ENCODE measurements around the gene JPH2.

JPH2 gene

DNA sequence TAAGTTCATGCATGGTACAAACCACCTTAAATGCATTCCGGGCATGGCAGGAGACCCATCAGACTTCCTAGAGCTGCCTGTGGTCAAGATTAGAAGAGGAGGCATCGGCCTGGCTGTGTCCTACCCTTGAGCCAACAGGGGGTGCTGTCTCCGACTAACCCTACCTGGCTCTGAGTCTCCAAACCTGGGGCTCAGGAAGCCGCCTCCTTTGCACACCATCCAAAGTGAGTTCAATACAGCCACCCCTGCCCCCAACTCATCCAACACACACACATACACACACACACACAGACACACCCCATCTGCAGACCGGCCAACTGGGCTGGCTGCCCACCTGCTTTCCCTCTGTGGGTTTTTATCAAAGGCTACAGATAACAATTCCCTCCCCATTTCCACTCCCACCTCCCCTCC lies 77.0 kb downstream of the JPH2 start:
- no peak overlapping the region for H3K4me3 ChIP-seq (ENCODE audit: low read length)
- no peak for TF ChIP-seq ZNF274 (IDR thresholded peaks at IDR 0.05; ENCODE audit: low read depth, low read length)

DNA sequence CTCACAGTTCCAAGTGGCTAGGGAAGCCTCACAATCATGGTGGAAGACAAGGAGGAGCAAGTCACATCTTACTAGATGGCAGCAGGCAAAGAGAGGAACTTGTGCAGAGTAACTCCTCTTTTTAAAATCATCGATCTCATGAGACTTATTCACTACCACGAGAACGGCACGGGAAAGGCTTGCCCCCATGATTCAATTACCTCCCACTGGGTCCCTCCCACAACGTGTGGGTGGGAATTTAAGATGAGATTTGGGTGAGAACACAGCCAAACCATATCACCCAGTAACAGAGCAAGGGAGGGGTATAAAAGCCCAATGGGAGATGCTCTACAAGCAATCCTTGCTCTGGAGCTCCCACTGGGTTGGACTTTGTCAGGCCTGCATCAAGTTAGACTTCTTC lies 80.4 kb downstream of the JPH2 start:
- no peak overlapping the region for H3K4me3 ChIP-seq (ENCODE audit: low read length)
- TF ChIP-seq ZNF274 (IDR thresholded peaks at IDR 0.05; ENCODE audit: low read depth, low read length) = no peak

DNA sequence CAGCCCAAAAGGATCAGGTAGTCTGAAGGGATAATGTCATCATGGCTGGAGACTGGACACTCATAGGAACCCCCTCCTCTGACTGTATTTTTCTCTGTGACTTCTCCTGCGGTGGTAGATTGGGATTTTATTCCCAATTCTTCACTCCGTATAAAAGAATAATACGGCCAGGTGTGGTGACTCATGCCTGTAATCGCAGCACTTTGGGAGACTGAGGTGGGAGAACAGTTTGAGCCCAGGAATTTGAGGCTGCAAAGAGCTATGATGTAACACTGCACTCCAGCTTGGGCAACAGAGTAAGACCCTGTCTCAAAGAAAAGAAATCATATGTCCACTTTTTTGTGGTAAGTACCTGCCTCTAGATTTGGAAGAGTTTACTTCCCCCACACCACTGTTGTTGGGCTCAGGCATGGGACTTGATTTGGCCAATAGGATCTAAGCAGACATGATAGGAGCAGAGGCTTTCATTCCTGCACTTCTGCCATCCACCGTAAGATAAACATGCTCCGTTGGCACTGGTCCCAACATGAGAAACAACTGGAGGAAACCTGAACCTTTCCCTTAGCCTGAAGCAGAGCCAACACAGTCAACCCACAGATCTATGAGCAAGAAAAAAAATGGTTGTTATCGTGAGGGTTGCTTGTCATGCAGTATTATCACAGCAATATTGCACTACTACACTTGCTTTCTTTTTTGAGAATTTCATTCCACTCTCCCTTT lies 82.0 kb downstream of the JPH2 start:
- no peak overlapping the region for H3K4me3 ChIP-seq (ENCODE audit: low read length)
- TF ChIP-seq ZNF274 (IDR thresholded peaks at IDR 0.05; ENCODE audit: low read depth, low read length) = no peak

DNA sequence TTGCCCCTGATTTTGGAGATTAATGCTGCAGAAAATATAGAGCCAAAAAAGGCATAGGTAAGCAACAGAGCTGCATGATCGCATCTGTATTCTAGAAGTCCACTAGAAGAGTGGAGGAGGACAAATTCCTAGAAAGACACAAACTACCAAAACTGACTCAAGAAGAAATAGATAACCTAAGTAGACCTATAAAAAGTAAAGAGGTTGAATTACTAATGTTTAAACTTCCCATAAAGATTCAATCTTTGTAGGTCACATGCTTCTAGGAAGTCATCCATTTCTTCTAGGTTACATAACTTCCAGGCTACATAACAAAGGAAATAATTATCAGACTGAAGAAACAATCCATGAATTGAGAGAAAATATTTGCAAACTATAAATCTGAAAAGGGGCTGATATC lies 84.4 kb downstream of the JPH2 start:
- no peak overlapping the region for H3K4me3 ChIP-seq (ENCODE audit: low read length)
- TF ChIP-seq ZNF274 (IDR thresholded peaks at IDR 0.05; ENCODE audit: low read depth, low read length) = no peak

DNA sequence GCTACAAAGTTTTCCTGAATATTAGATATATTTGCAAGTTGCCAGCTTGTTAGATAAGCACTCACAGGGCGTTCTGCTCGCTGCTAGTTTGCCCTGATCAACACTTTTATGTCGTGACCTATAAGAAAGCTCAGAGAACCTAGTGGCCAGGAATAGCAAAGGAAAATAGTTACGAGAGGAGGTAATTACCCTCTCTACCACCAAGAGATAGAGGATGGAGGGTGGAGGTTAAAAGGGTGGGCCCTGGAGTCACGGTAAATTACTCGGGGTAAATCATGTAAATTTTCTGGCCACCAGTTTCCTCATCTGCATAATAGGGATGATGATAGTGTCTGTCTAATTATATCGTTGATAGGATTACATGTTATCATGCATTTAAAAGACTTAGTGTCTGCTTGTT lies 87.2 kb downstream of the JPH2 start:
- TF ChIP-seq ZNF274 (IDR thresholded peaks at IDR 0.05; ENCODE audit: low read depth, low read length) = no peak
- H3K4me3 ChIP-seq (ENCODE audit: low read length) = no peak overlapping the region

DNA sequence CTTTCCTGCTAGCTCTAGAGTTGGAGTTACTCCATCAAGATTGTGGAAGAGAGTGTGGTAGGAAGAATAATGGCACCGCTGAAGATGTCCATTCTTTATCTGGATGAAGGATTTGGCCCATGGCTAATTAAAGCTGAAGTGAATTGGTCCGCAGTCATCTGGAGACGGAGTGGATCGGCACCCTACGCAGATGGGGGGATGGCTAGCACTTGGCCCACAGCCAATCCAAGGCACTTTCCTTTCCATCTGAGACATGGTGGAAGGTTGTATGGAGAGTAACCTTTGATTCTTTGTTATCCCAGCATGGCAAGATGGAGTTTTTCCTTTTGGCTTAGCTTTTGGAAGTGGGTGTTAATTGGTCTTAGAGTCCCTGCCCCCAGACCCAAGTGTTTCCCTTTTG lies 88.3 kb downstream of the JPH2 start:
- no peak overlapping the region for H3K4me3 ChIP-seq (ENCODE audit: low read length)
- no peak for TF ChIP-seq ZNF274 (IDR thresholded peaks at IDR 0.05; ENCODE audit: low read depth, low read length)

DNA sequence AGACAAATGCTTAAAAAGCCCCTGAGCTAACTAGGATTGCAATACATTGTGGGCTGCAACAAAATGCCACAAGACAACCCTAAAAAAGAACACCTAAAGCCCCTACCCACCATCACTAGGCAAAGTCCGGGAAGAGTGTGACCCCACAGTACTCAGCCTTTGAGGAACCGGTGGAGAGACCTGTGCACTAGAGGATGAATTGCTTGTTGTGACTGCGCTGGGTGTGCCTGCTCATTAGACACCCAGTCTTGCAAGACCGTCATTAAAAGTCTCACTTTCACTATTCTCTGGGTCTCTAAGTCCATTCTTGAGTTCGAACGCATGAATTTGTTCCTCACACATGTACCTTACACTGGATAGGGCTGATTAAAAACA lies 88.7 kb downstream of the JPH2 start:
- no peak overlapping the region for H3K4me3 ChIP-seq (ENCODE audit: low read length)
- TF ChIP-seq ZNF274 (IDR thresholded peaks at IDR 0.05; ENCODE audit: low read depth, low read length) = no peak

DNA sequence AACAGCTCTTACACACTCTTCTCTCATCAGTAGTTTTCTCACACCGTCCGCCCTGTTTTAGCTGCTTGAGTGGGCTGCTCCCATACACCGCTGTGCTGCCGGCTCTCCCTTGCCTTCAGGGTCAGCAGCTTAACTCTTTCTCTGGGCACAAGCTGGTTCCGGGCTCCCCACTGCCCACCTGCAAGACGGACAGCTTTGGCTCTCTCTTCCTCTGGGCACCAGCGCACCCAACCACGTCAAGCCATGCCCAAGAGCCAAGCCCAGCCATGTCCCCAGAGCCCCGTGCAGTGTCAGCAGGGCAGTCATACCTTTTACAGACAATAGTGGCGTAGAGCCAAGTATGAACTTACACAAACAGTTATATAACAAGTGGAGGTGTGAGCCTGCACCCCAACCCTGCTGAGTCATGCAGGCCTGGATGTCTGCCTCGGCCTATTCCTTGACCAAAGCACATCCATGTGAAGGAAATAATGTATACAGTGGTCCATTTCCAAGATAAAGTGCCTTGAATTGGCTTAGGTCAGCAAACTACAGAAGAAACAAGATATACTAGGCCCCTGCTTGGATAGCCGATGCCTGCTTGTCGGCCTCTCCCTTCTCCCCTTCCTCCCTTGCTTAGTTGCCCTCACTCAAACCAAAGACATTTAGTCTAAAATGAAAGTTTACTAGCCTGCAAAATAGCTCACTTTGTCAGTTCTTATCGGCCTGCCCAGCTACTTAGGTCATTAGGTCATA lies 89.3 kb downstream of the JPH2 start:
- no peak for TF ChIP-seq ZNF274 (IDR thresholded peaks at IDR 0.05; ENCODE audit: low read depth, low read length)
- no peak overlapping the region for H3K4me3 ChIP-seq (ENCODE audit: low read length)

DNA sequence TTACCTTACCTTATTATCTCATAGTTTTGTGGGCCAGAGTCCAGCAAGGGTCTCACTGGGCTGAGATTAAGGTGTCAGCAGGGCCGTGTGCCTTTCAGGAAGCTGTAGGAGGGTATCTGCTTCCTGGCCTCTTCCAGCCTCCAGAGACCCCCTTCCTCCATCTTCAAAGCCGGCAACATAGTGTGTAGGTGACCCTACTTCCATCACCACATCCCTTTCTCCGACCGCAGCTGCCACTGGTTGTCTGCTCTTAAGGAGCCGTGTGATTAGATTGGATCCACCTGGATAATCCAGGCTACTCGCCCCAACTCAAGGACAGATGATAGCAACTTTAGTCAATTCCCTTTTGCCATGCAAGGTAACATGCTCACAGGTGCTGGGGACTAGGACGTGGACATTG lies 91.2 kb downstream of the JPH2 start:
- no peak overlapping the region for H3K4me3 ChIP-seq (ENCODE audit: low read length)
- no peak for TF ChIP-seq ZNF274 (IDR thresholded peaks at IDR 0.05; ENCODE audit: low read depth, low read length)

DNA sequence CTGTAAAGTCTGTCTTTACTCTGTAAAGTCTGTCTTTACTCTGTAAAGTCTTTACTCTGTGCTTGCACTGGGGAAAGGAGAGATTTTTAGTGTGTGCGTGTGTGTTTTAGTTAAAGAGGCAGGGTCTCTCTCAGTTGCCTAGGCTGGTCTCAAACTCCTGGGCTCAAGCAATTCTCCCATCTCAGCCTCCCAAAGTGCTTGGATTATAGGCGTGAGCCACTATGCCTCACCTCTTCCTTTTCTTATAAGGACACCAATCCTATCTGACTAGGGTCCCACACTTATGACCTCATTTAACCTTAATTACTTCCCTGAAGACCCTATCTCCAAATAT lies 93.8 kb downstream of the JPH2 start:
- no peak for TF ChIP-seq ZNF274 (IDR thresholded peaks at IDR 0.05; ENCODE audit: low read depth, low read length)
- no peak overlapping the region for H3K4me3 ChIP-seq (ENCODE audit: low read length)

DNA sequence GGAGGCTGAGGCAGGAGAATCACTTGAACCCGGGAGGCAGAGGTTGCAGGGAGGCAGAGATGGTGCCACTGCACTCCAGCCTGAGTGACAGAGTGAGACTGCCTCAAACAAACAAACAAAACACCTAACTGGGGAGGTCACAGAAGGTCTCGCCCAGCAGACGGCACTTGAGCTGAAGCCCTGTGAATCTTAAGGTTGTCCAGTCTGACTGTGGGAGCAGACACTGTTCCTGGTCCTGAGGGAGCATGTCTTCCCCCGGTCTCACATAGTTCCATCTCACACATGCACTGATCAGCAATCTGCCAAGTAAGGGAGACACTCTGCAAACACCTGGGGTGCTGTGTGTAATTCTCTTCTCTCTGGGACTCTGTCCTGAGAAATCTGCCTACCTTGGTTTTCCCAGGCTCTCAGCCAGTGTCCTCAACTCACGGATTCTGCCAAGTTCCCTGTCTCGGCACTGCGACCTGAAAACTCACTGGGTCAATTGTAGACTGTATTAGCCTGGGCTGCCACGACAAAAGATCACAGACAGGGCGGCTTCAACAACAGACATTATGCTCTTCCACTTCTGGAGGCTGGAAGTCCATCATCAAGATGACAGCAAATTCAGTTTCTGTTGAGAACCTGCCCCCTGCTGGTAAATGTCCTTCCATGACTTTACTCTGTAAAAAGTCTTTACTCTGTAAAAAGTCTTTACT lies 94.3 kb downstream of the JPH2 start:
- no peak for TF ChIP-seq ZNF274 (IDR thresholded peaks at IDR 0.05; ENCODE audit: low read depth, low read length)

DNA sequence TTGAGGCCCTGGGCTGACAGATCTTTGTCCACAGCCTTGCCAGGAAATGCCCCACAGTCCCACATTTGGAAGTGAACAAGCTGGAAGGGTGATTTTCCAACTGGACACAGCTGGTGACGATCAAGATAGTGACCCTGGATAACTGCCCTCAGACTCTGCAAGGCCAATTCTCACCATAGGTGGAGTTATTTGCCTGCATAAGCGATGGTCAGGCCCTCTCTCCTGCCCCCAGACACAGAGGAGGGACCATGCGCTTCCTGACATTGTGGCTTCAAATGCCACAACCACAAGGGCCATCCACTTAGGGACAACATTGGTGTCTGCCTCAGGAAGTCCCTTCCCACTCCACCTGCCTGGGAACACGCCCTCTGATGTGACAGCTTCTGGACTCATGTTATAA lies 96.0 kb downstream of the JPH2 start:
- no peak overlapping the region for H3K4me3 ChIP-seq (ENCODE audit: low read length)
- no peak for TF ChIP-seq ZNF274 (IDR thresholded peaks at IDR 0.05; ENCODE audit: low read depth, low read length)

More for the DNA sequence above, 94.3 kb downstream of the JPH2 start:
- H3K4me3 ChIP-seq (ENCODE audit: low read length) = no peak overlapping the region

DNA sequence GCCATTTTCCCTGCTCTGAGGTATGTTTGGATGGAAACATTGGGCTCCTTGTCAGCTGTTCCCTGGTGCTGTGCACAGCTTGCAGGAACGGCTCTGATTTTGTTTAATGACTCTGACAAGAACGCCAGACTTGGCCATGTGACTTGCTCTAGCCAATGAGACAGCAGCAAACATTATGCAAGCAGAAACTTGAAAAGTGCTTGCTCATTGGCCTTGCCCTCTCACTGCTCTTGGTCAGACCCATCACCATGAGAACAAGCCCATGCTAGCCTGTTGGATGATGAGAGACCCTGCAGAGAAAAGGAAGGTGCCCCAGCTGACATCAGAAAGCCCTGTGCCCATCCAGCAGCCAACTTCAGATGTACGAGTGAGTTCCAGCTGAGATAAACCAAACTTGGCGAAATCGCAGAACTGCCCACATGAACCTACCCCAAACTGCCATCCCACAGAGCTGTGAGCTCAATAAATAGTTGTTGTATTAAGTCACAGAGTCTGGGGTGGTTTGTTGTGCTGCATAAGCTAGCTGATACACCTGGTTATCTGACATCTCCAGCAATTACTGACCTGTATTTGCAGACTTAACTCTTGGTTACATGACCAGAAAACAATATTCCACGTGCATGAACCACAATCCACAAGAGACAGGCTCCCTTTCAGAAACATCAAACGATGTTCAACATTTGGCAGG lies 96.9 kb downstream of the JPH2 start:
- TF ChIP-seq ZNF274 (IDR thresholded peaks at IDR 0.05; ENCODE audit: low read depth, low read length) = no peak
- H3K4me3 ChIP-seq (ENCODE audit: low read length) = no peak overlapping the region; the same call in 1 of the 2 replicates

DNA sequence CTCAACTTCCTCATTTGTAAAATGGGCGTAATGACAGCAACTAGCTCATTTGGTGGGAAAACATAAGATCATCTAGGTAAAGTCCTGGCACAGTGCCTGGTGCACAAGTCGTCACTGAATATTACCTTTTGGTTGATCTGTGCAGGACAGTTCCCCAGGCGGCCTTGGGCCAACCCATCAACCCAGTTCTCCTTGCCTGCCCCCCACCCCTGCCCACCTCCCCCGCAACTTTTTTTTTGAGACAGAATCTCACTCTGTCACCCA lies 99.2 kb downstream of the JPH2 start:
- TF ChIP-seq ZNF274 (IDR thresholded peaks at IDR 0.05; ENCODE audit: low read depth, low read length) = no peak
- no peak overlapping the region for H3K4me3 ChIP-seq (ENCODE audit: low read length)
